ENCODE results near the gene AQP5.
A peak's percentile ranks its signal among the peaks of the same experiment; 100 is the strongest.

The AQP5 gene

DNA sequence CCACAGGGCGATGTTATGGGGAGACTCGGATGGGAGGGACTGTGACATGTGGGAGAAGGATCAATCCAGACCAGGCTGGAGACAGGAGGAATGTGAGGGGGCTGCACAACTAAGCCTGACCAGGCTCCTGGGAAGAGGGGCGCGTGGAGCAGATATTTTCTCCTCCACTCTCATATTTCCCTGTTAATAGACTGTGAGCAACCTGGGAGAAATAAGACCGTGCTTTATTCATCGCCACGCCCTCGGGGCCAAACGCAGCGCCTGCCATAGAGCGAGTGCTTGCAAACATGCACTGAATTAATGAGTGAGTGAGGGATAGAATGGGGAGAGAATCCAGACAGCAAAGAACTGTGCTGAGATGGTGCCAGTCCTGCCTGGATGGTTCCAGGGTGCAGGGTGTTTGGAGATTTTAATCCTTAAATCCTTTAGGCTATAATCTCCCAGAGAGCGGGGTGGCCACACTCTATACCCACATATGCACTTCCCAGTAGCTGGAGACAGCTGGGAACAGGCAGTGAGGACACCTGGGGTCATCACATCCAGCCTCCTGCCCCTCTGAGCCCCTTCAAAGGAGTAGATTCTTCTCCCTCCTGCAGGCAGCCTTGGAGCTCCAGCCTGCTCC, 44.4 kb upstream of the AQP5 start:
- no peak overlapping the region for H3K14ac ChIP-seq (ENCODE audit: low read length in 2 of 2)
- H3K4ac ChIP-seq (ENCODE audit: low read depth in 1 of 2, low read length in 2 of 2) = no peak overlapping the region
- H3K27me3 ChIP-seq (ENCODE audit: control insufficient read depth in 1 of 2, insufficient read depth in 1 of 2, low read length in 2 of 2) = peaks cover 0 to 25% of the 10 kb centered on the region in 2 experiments
- H2BK120ac ChIP-seq (ENCODE audit: low read depth, low read length) = no peak overlapping the region
- H3K36me3 ChIP-seq (ENCODE audit: control insufficient read depth in 1 of 2, insufficient read depth in 2 of 2, low read depth in 1 of 2, low read length in 2 of 2) = no peaks in the 10 kb centered on the region
- no peak overlapping the region for H2BK15ac ChIP-seq (ENCODE audit: low read depth, poor library complexity, severe bottlenecking)
- H3K23ac ChIP-seq (ENCODE audit: low read length in 2 of 2) = no peak overlapping the region
- no peaks in the 10 kb centered on the region for H3K9me3 ChIP-seq (ENCODE audit: control insufficient read depth, low read length)
- no peak for DNase-seq
- H4K91ac ChIP-seq (ENCODE audit: low read length) = no peak overlapping the region
- H3K9ac ChIP-seq (ENCODE audit: low read length) = no peak overlapping the region
- no peaks in the 10 kb centered on the region for H3K4me1 ChIP-seq (ENCODE audit: control insufficient read depth, insufficient read depth, low read depth, low read length)
- H3K27ac ChIP-seq (ENCODE audit: low read length, poor library complexity, severe bottlenecking) = no peak overlapping the region
- no peak overlapping the region for H2BK12ac ChIP-seq (ENCODE audit: low read length in 2 of 2)
- no peak overlapping the region for H3K18ac ChIP-seq (ENCODE audit: low read depth in 1 of 2, low read length in 2 of 2)
- H3K79me1 ChIP-seq (replicated peaks; ENCODE audit: low read length, poor library complexity, severe bottlenecking) = no peaks in the 10 kb centered on the region
- H2AFZ ChIP-seq (ENCODE audit: low read depth, low read length) = no peak overlapping the region
- H3K4me2 ChIP-seq (ENCODE audit: low read length, poor library complexity, severe bottlenecking) = no peak overlapping the region
- H2AK5ac ChIP-seq (ENCODE audit: low read length, severe bottlenecking) = no peak overlapping the region
- 90% methylated on average over 10 of the region's 12 CpGs for WGBS
- H2BK5ac ChIP-seq (ENCODE audit: low read depth, low read length, poor library complexity, severe bottlenecking) = no peak overlapping the region
- H4K8ac ChIP-seq (ENCODE audit: low read length) = no peak overlapping the region
- H3K4me3 ChIP-seq (ENCODE audit: insufficient read depth in 1 of 2, low read depth in 1 of 2, low read length in 2 of 2) = no peak overlapping the region

DNA sequence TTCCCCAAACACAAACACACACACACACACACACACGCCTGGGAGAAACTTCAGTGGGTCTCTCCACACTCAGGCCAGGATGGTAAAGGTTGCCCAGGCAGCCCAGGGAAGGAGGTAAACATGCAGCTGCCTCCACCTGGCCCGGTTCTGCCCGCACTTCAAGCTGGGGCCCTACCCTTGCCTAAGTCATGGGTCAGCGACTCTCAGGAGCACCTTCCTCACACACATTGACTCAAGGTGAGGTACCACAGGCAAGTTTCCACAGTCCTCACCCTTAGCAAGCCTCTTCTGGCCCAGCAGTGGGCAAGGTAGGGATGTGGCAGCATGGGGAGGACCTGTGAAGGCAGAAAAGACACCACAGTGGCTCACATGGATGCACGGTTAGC, 43.9 kb upstream of the AQP5 start:
- H3K4me3 ChIP-seq (ENCODE audit: insufficient read depth in 1 of 2, low read depth in 1 of 2, low read length in 2 of 2) = no peak overlapping the region
- no peaks in the 10 kb centered on the region for H3K79me1 ChIP-seq (replicated peaks; ENCODE audit: low read length, poor library complexity, severe bottlenecking)
- H4K91ac ChIP-seq (ENCODE audit: low read length) = peak overlapping the region; percentile 18
- no peak overlapping the region for H3K14ac ChIP-seq (ENCODE audit: low read length in 2 of 2)
- H4K8ac ChIP-seq (ENCODE audit: low read length) = no peak overlapping the region
- no peak overlapping the region for H3K9ac ChIP-seq (ENCODE audit: low read length)
- H3K4me2 ChIP-seq (ENCODE audit: low read length, poor library complexity, severe bottlenecking) = no peak overlapping the region
- peaks cover 0 to 22% of the 10 kb centered on the region in 2 experiments for H3K27me3 ChIP-seq (ENCODE audit: control insufficient read depth in 1 of 2, insufficient read depth in 1 of 2, low read length in 2 of 2)
- H3K4me1 ChIP-seq (ENCODE audit: control insufficient read depth, insufficient read depth, low read depth, low read length) = no peaks in the 10 kb centered on the region
- no peak overlapping the region for H2BK15ac ChIP-seq (ENCODE audit: low read depth, poor library complexity, severe bottlenecking)
- no peak for DNase-seq
- no peaks in the 10 kb centered on the region for H3K9me3 ChIP-seq (ENCODE audit: control insufficient read depth, low read length)
- H3K36me3 ChIP-seq (ENCODE audit: control insufficient read depth in 1 of 2, insufficient read depth in 2 of 2, low read depth in 1 of 2, low read length in 2 of 2) = no peaks in the 10 kb centered on the region
- no peak overlapping the region for H2AK5ac ChIP-seq (ENCODE audit: low read length, severe bottlenecking)
- no peak overlapping the region for H2BK5ac ChIP-seq (ENCODE audit: low read depth, low read length, poor library complexity, severe bottlenecking)
- no peak overlapping the region for H3K18ac ChIP-seq (ENCODE audit: low read depth in 1 of 2, low read length in 2 of 2)
- 92% methylated on average over 5 of the region's 5 CpGs for WGBS
- no peak overlapping the region for H2BK120ac ChIP-seq (ENCODE audit: low read depth, low read length)
- H2AFZ ChIP-seq (ENCODE audit: low read depth, low read length) = no peak overlapping the region
- no peak overlapping the region for H3K4ac ChIP-seq (ENCODE audit: low read depth in 1 of 2, low read length in 2 of 2)
- peak overlapping the region in 1 of 2 experiments; percentile 3 for H2BK12ac ChIP-seq (ENCODE audit: low read length in 2 of 2)
- H3K27ac ChIP-seq (ENCODE audit: low read length, poor library complexity, severe bottlenecking) = no peak overlapping the region
- H3K23ac ChIP-seq (ENCODE audit: low read length in 2 of 2) = no peak overlapping the region

DNA sequence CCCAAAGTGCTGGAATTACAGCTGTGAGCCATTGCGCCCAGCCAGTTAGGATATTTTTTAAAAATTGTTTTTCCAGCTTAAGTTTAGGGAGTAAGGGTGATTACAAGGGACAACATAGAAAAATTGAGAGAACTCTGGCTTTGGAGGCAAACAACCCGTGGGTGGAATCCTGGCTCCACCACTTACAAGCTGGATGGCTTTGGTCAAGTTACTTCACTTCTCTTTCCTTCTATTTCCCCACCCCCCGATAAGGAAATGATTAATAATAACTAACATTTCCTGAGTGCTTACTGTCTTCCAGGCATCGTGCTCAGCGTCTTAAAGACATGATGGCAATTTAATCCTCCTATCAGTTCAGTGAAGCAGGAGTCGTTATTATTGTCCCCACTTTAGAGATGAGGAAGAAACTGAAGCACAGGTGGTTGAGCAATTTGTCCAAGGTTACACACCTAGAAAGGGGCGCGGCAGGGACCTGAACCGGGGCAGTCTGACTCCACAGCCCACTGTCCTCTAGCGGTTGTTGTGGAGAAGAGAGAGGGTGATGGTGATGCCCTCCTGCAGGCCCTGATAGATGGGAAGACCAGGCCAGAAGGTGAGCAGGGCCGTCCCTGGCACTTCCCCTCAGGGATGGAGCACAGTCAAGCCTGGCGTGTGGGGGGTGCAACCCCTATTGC, 41.3 kb upstream of the AQP5 start:
- DNase-seq = peak; percentile 42
- Histone ChIP-seq H3K18ac (ENCODE audit: low read depth in 1 of 2, low read length in 2 of 2) (no peak overlapping the region), H3K23ac (ENCODE audit: low read length in 2 of 2) (no peak overlapping the region), H3K9ac (ENCODE audit: low read length) (no peak overlapping the region), H3K27me3 (ENCODE audit: control insufficient read depth in 1 of 2, insufficient read depth in 1 of 2, low read length in 2 of 2) (peaks cover 0 to 18% of the 10 kb centered on the region in 2 experiments), H3K4me3 (ENCODE audit: insufficient read depth in 1 of 2, low read depth in 1 of 2, low read length in 2 of 2) (no peak overlapping the region), H2AK5ac (ENCODE audit: low read length, severe bottlenecking) (no peak overlapping the region), H3K79me1 (replicated peaks; ENCODE audit: low read length, poor library complexity, severe bottlenecking) (no peaks in the 10 kb centered on the region), H4K91ac (ENCODE audit: low read length) (peak overlapping the region; percentile 23), H3K4me1 (ENCODE audit: control insufficient read depth, insufficient read depth, low read depth, low read length) (no peaks in the 10 kb centered on the region), H3K9me3 (ENCODE audit: control insufficient read depth, low read length) (no peaks in the 10 kb centered on the region), H3K27ac (ENCODE audit: low read length, poor library complexity, severe bottlenecking) (no peak overlapping the region), H2AFZ (ENCODE audit: low read depth, low read length) (no peak overlapping the region), H2BK15ac (ENCODE audit: low read depth, poor library complexity, severe bottlenecking) (peak overlapping the region; percentile 55), H4K8ac (ENCODE audit: low read length) (no peak overlapping the region), H2BK12ac (ENCODE audit: low read length in 2 of 2) (peak overlapping the region in 1 of 2 experiments; percentile 83), H3K36me3 (ENCODE audit: control insufficient read depth in 1 of 2, insufficient read depth in 2 of 2, low read depth in 1 of 2, low read length in 2 of 2) (no peaks in the 10 kb centered on the region), H3K14ac (ENCODE audit: low read length in 2 of 2) (peak overlapping the region in 1 of 2 experiments; percentile 57), H3K4ac (ENCODE audit: low read depth in 1 of 2, low read length in 2 of 2) (no peak overlapping the region), H3K4me2 (ENCODE audit: low read length, poor library complexity, severe bottlenecking) (no peak overlapping the region), H2BK120ac (ENCODE audit: low read depth, low read length) (no peak overlapping the region), H2BK5ac (ENCODE audit: low read depth, low read length, poor library complexity, severe bottlenecking) (no peak overlapping the region)
- 69% methylated on average over 12 of the region's 12 CpGs for WGBS

DNA sequence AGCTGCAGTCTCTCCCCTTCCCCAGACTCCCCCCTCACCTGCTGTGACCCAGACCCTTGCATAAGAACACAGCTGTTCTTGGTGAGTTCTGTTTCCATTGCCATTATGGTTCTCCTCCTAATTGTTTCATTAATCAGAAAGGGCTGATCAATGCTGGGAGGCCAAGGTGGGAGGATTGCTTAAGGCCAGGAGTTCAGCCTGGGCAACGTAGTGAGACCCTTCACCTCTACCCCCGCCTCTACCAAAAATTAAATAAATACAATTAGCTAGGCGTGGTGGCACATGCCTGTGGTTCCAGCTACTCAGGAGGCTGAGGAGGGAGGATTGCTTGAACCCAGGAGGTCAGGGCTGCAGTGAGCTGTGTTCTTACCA, 40.8 kb upstream of the AQP5 start:
- Histone ChIP-seq H3K9ac (ENCODE audit: low read length) (no peak overlapping the region), H3K79me1 (replicated peaks; ENCODE audit: low read length, poor library complexity, severe bottlenecking) (no peaks in the 10 kb centered on the region), H3K36me3 (ENCODE audit: control insufficient read depth in 1 of 2, insufficient read depth in 2 of 2, low read depth in 1 of 2, low read length in 2 of 2) (no peaks in the 10 kb centered on the region), H2BK12ac (ENCODE audit: low read length in 2 of 2) (no peak overlapping the region), H3K4ac (ENCODE audit: low read depth in 1 of 2, low read length in 2 of 2) (no peak overlapping the region), H2BK5ac (ENCODE audit: low read depth, low read length, poor library complexity, severe bottlenecking) (no peak overlapping the region), H3K14ac (ENCODE audit: low read length in 2 of 2) (peak overlapping the region in 1 of 2 experiments; percentile 57), H4K8ac (ENCODE audit: low read length) (no peak overlapping the region), H2AFZ (ENCODE audit: low read depth, low read length) (no peak overlapping the region), H3K9me3 (ENCODE audit: control insufficient read depth, low read length) (no peaks in the 10 kb centered on the region), H3K4me1 (ENCODE audit: control insufficient read depth, insufficient read depth, low read depth, low read length) (no peaks in the 10 kb centered on the region), H3K18ac (ENCODE audit: low read depth in 1 of 2, low read length in 2 of 2) (no peak overlapping the region), H3K27ac (ENCODE audit: low read length, poor library complexity, severe bottlenecking) (no peak overlapping the region), H3K23ac (ENCODE audit: low read length in 2 of 2) (no peak overlapping the region), H2BK120ac (ENCODE audit: low read depth, low read length) (no peak overlapping the region), H4K91ac (ENCODE audit: low read length) (no peak overlapping the region), H2AK5ac (ENCODE audit: low read length, severe bottlenecking) (no peak overlapping the region), H2BK15ac (ENCODE audit: low read depth, poor library complexity, severe bottlenecking) (peak overlapping the region; percentile 55), H3K27me3 (ENCODE audit: control insufficient read depth in 1 of 2, insufficient read depth in 1 of 2, low read length in 2 of 2) (peaks cover 0 to 17% of the 10 kb centered on the region in 2 experiments), H3K4me2 (ENCODE audit: low read length, poor library complexity, severe bottlenecking) (no peak overlapping the region), H3K4me3 (ENCODE audit: insufficient read depth in 1 of 2, low read depth in 1 of 2, low read length in 2 of 2) (no peak overlapping the region)
- WGBS = 90% methylated on average over 1 of the region's 3 CpGs
- no peak for DNase-seq

All from mesenchymal stem cell (in vitro differentiated cells and primary cell).